Muscle of leg (tissue), 11 donors: ENCODE data around the gene SKOR1. TPM values are rescaled to one million over a fixed set of nuclear protein-coding genes. Genes with fewer than 3 reads are reported as not detected.
A peak's percentile ranks its signal among the peaks of the same experiment; 100 is the strongest.

ENCODE experiments used
- DNase-seq: peaks from one replicate; pipeline ENCODE4 v3.0.0; 2013
- H3K27ac ChIP-seq: one replicate; pipeline ENCODE4 v1.5.1; 2013; ENCODE audit warnings: mild to moderate bottlenecking, low read length, control low read depth
- H3K27me3 ChIP-seq: one replicate; pipeline ENCODE4 v1.6.1; 2013; ENCODE audit warnings: low read length; ENCODE audit not compliant: control insufficient read depth, insufficient read depth
- H3K36me3 ChIP-seq: one replicate; pipeline ENCODE4 v1.6.1; 2013; ENCODE audit warnings: low read length; ENCODE audit not compliant: control insufficient read depth, insufficient read depth
- H3K4me1 ChIP-seq: one replicate; pipeline ENCODE4 v1.6.1; 2013; ENCODE audit warnings: low read length; ENCODE audit not compliant: control insufficient read depth, insufficient read depth
- H3K4me3 ChIP-seq: one replicate; pipeline ENCODE4 v1.5.1; 2013; ENCODE audit warnings: low read length, control low read depth
- H3K9me3 ChIP-seq: replicated peaks from 2 replicates; pipeline ENCODE4 v1.6.1; 2013; ENCODE audit warnings: low read depth, low read length; ENCODE audit not compliant: control insufficient read depth
- WGBS: methylation state at CpG from one replicate; pipeline ENCODE4 v1.1.5; 2013; ENCODE audit warnings: missing lambda C conversion rate; ENCODE audit not compliant: insufficient coverage; 5-methylcytosine and 5-hydroxymethylcytosine counted together
- polyA plus RNA-seq, 8 donors: library from polyadenylated mRNA; unstranded; fragments of 120-200 nt; gene quantifications; one replicate each; pipeline versions ENCODE4 v1.2.1 to v1.2.3, GENCODE V29; 2013; ENCODE audit warnings: inconsistent platforms in 1 of 8, low replicate concordance in 1 of 8; ENCODE audit not compliant: insufficient read length in 8 of 8, insufficient read depth in 1 of 8
- total RNA-seq: library from RNA; stranded (reverse); fragments of 120-200 nt; gene quantifications from one replicate; pipeline ENCODE4 v1.2.4, GENCODE V29; 2013

Gene SKOR1
- total and polyA plus RNA-seq, 9 donors: 0.31 to 0.67 (median 0.43) TPM

GRCh38 chr15:67863442-67863987, 38.2 kb downstream of the SKOR1 start:
- Histone ChIP-seq H3K9me3 (no peaks in the 10 kb centered on the region), H3K4me3 (peak overlapping the region; percentile 37), H3K27me3 (peaks cover 6% of the 10 kb centered on the region), H3K27ac (no peak overlapping the region), H3K36me3 (no peaks in the 10 kb centered on the region), H3K4me1 (peaks cover 6% of the 10 kb centered on the region)
- under 1% methylated on average over 35 of the region's 41 CpGs for WGBS
- DNase-seq: peak; percentile 86

- peaks cover 6% of the 10 kb centered on the region for H3K27me3 ChIP-seq
- H3K9me3 ChIP-seq: no peaks in the 10 kb centered on the region
- H3K36me3 ChIP-seq: no peaks in the 10 kb centered on the region
- no peak overlapping the region for H3K4me3 ChIP-seq
- no CpG with 5 or more reads among the region's 3 CpGs for WGBS
- DNase-seq: no peak
- H3K4me1 ChIP-seq: peaks cover 6% of the 10 kb centered on the region
- no peak overlapping the region for H3K27ac ChIP-seq
Measured at GRCh38 chr15:67865331-67865730, 40.0 kb downstream of the SKOR1 start.

GRCh38 chr15:67865766-67866165, 40.5 kb downstream of the SKOR1 start:
- WGBS: 49% methylated on average over 3 of the region's 4 CpGs
- Histone ChIP-seq H3K9me3 (no peaks in the 10 kb centered on the region), H3K36me3 (no peaks in the 10 kb centered on the region), H3K4me3 (no peak overlapping the region), H3K27me3 (peaks cover 6% of the 10 kb centered on the region), H3K4me1 (peaks cover 6% of the 10 kb centered on the region), H3K27ac (no peak overlapping the region)
- DNase-seq: no peak

GRCh38 chr15:67869701-67870100, 44.4 kb downstream of the SKOR1 start:
- Histone ChIP-seq H3K4me3 (no peak overlapping the region), H3K27ac (no peak overlapping the region), H3K27me3 (peaks cover 4% of the 10 kb centered on the region), H3K9me3 (no peaks in the 10 kb centered on the region), H3K4me1 (no peaks in the 10 kb centered on the region), H3K36me3 (no peaks in the 10 kb centered on the region)
- DNase-seq: no peak
- WGBS: 97% methylated on average over 3 of the region's 3 CpGs

- Histone ChIP-seq H3K4me3 (no peak overlapping the region), H3K9me3 (no peaks in the 10 kb centered on the region), H3K27ac (no peak overlapping the region), H3K4me1 (no peaks in the 10 kb centered on the region), H3K36me3 (no peaks in the 10 kb centered on the region), H3K27me3 (peaks cover 2% of the 10 kb centered on the region)
- no peak for DNase-seq
Measured at GRCh38 chr15:67870868-67871408, 45.6 kb downstream of the SKOR1 start.

- no peak for DNase-seq
- 100% methylated on average over 2 of the region's 3 CpGs for WGBS
- Histone ChIP-seq H3K4me3 (no peak overlapping the region), H3K27ac (no peak overlapping the region), H3K4me1 (no peaks in the 10 kb centered on the region), H3K27me3 (no peaks in the 10 kb centered on the region), H3K36me3 (no peaks in the 10 kb centered on the region), H3K9me3 (no peaks in the 10 kb centered on the region)
Measured at GRCh38 chr15:67873777-67874176, 48.5 kb downstream of the SKOR1 start.

GRCh38 chr15:67878712-67879206, 53.5 kb downstream of the SKOR1 start:
- no peak for DNase-seq
- WGBS: 78% methylated on average over 2 of the region's 2 CpGs

GRCh38 chr15:67879440-67880129, 54.3 kb downstream of the SKOR1 start:
- WGBS: no CpG with 5 or more reads among the region's 11 CpGs
- peaks cover 11% of the 10 kb centered on the region for H3K4me1 ChIP-seq

More at GRCh38 chr15:67878712-67879206, 53.5 kb downstream of the SKOR1 start:
- Histone ChIP-seq H3K27ac (no peak overlapping the region), H3K4me3 (no peak overlapping the region), H3K36me3 (no peaks in the 10 kb centered on the region), H3K27me3 (no peaks in the 10 kb centered on the region), H3K9me3 (no peaks in the 10 kb centered on the region), H3K4me1 (peaks cover 4% of the 10 kb centered on the region)

GRCh38 chr15:67880651-67881182, 55.4 kb downstream of the SKOR1 start:
- H3K4me3 ChIP-seq: no peak overlapping the region
- 75% methylated on average over 1 of the region's 3 CpGs for WGBS
- no peak overlapping the region for H3K27ac ChIP-seq
- H3K9me3 ChIP-seq: no peaks in the 10 kb centered on the region
- peak; percentile 70 for DNase-seq
- H3K4me1 ChIP-seq: peaks cover 11% of the 10 kb centered on the region
- H3K36me3 ChIP-seq: no peaks in the 10 kb centered on the region
- H3K27me3 ChIP-seq: no peaks in the 10 kb centered on the region

More at GRCh38 chr15:67879440-67880129, 54.3 kb downstream of the SKOR1 start:
- peak; percentile 54 for DNase-seq
- Histone ChIP-seq H3K36me3 (no peaks in the 10 kb centered on the region), H3K27me3 (no peaks in the 10 kb centered on the region), H3K4me3 (no peak overlapping the region), H3K9me3 (no peaks in the 10 kb centered on the region), H3K27ac (no peak overlapping the region)

GRCh38 chr15:67882487-67883233, 57.4 kb downstream of the SKOR1 start:
- 62% methylated on average over 4 of the region's 8 CpGs for WGBS
- Histone ChIP-seq H3K27me3 (no peaks in the 10 kb centered on the region), H3K4me3 (no peak overlapping the region), H3K36me3 (no peaks in the 10 kb centered on the region), H3K4me1 (peaks cover 11% of the 10 kb centered on the region), H3K9me3 (no peaks in the 10 kb centered on the region), H3K27ac (no peak overlapping the region)
- DNase-seq: peak; percentile 60
